K562 (cell line): Measurements from ENCODE around the gene RECQL5. TPM values are rescaled to one million over a fixed set of nuclear protein-coding genes. Genes with fewer than 3 reads are reported as not detected.

Experiments
- ATAC-seq: fragments of 200-7000 bp; cut with Tn5 transposase; 3 replicates; pipeline ENCODE4 v1.9.1; 2020; ENCODE audit warnings: moderate library complexity
- BruUV-seq: library from RNA; stranded (reverse); fragments of 400-500 nt; replicated peaks from 2 replicates; lab custom pipeline; 2021; lab: Mats Ljungman, UMichigan
- CTCF ChIA-PET: fragments of 300-600 bp; formaldehyde crosslinking; extraction: SDS; loops from one replicate; lab custom pipeline; 2021; ENCODE audit warnings: low intra/inter-chr PET ratio; lab: Yijun Ruan, JAX
- POLR2A ChIA-PET: fragments of 300-600, 350-650 bp; sonication (Branson Sonifier 250); formaldehyde crosslinking; extraction: SDS; loops from one replicate; lab custom pipeline; 2021; ENCODE audit warnings: antibody characterized with exemption, inconsistent platforms; lab: Yijun Ruan, JAX
- DNase-seq, 4 experiments: peaks; one replicate each; pipeline versions ENCODE4 v3.0.0 to v3.0.0-alpha.2; 2011 to 2018; ENCODE audit warnings: low spot score in 3 of 4, mixed read lengths in 3 of 4; ENCODE audit errors: extremely low read depth in 1 of 4
- FAIRE-seq: peaks from 2 replicates; lab custom pipeline; 2011; peaks lifted over from hg19 to GRCh38; lab: Jason Lieb, UNC
- H2AFZ ChIP-seq: 2 replicates; pipeline ENCODE4 v1.6.0; 2011; ENCODE audit warnings: low read depth, low read length, control low read depth, inconsistent platforms
- H3K27ac ChIP-seq: fragments of 200-600 bp; 3 replicates; pipeline ENCODE4 v1.8.0; 2011; ENCODE audit warnings: low read depth, mild to moderate bottlenecking, control low read depth, inconsistent platforms, low read length, moderate library complexity, mixed read lengths; ENCODE audit errors: extremely low read depth
- H3K27me3 ChIP-seq, 2 experiments: fragments of 300-600 bp in 1 of 2; 2 replicates in 1 of 2; 3 replicates in 1 of 2; pipeline versions ENCODE4 v1.6.0 to v1.8.0; 2011; ENCODE audit warnings: inconsistent platforms in 2 of 2, low read length in 2 of 2, mild to moderate bottlenecking in 1 of 2, mixed read lengths in 1 of 2, moderate library complexity in 1 of 2; ENCODE audit not compliant: control insufficient read depth in 2 of 2, insufficient read depth in 2 of 2
- H3K36me3 ChIP-seq: fragments of 300-600 bp; 3 replicates; pipeline ENCODE4 v1.8.0; 2011; ENCODE audit warnings: mild to moderate bottlenecking, low read length, inconsistent platforms; ENCODE audit not compliant: control insufficient read depth, insufficient read depth
- H3K4me1 ChIP-seq, 2 experiments: fragments of 200-600 bp in 1 of 2; replicated peaks in 1 of 2; 2 replicates in 1 of 2; 3 replicates in 1 of 2; pipeline versions ENCODE4 v1.5.1 to v1.8.0; 2011; ENCODE audit warnings: inconsistent platforms in 2 of 2, low read length in 2 of 2, mild to moderate bottlenecking in 1 of 2, mixed read lengths in 1 of 2, moderate library complexity in 1 of 2; ENCODE audit not compliant: control insufficient read depth in 2 of 2, insufficient read depth in 2 of 2
- H3K4me2 ChIP-seq: 2 replicates; pipeline ENCODE4 v1.6.1; 2011; ENCODE audit warnings: low read length, control low read depth, inconsistent platforms, mixed read lengths; ENCODE audit not compliant: insufficient read depth
- H3K4me3 ChIP-seq: fragments of 200-600 bp; sonication (generic), shearing (Covaris generic); 2 replicates; pipeline ENCODE4 v1.5.1; 2016; ENCODE audit warnings: control low read depth, inconsistent platforms
- H3K79me2 ChIP-seq: fragments of 200-600 bp; 3 replicates; pipeline ENCODE4 v1.8.0; 2011; ENCODE audit warnings: low read length, inconsistent platforms; ENCODE audit not compliant: control insufficient read depth, insufficient read depth
- H3K9ac ChIP-seq, 2 experiments: 2 replicates each; pipeline versions ENCODE4 v1.6.0 to v1.6.1; 2011; ENCODE audit warnings: low read depth in 2 of 2, low read length in 2 of 2, control low read depth in 1 of 2, inconsistent platforms in 1 of 2, mild to moderate bottlenecking in 1 of 2, mixed read lengths in 1 of 2; ENCODE audit not compliant: insufficient read depth in 1 of 2
- H3K9me1 ChIP-seq: one replicate; pipeline ENCODE4 v1.6.0; 2011; ENCODE audit warnings: inconsistent platforms, mild to moderate bottlenecking, low read length, moderate library complexity; ENCODE audit not compliant: control insufficient read depth, insufficient read depth
- H3K9me3 ChIP-seq: replicated peaks from 2 replicates; pipeline ENCODE4 v1.5.1; 2011; ENCODE audit warnings: low read depth, low read length, inconsistent platforms; ENCODE audit not compliant: control insufficient read depth, insufficient read depth
- H4K20me1 ChIP-seq: replicated peaks from 2 replicates; pipeline ENCODE4 v1.6.1; 2011; ENCODE audit warnings: low read length, inconsistent platforms, mixed read lengths; ENCODE audit not compliant: control insufficient read depth, insufficient read depth
- BCOR ChIP-seq: fragments of 450-650 bp; IDR thresholded peaks from 2 replicates; pipeline ENCODE4 v1.6.1; 2016
- CCNT2 ChIP-seq: IDR thresholded peaks from 2 replicates; pipeline ENCODE4 v1.6.1; 2011; ENCODE audit warnings: borderline replicate concordance, low read depth, mild to moderate bottlenecking, moderate library complexity, mixed read lengths, low read length; ENCODE audit not compliant: insufficient read length; ENCODE audit errors: extremely low read depth
- ETV1 ChIP-seq: fragments of 450-650 bp; conservative IDR thresholded peaks from 2 replicates; pipeline ENCODE4 v1.6.1; 2016; ENCODE audit warnings: missing genetic modification characterization, control low read depth, low read depth, missing compliant biosample characterization
- EZH2 ChIP-seq: IDR thresholded peaks from 2 replicates; pipeline ENCODE4 v1.6.1; 2012; ENCODE audit warnings: low read depth, mild to moderate bottlenecking, inconsistent platforms, low read length, borderline replicate concordance
- ILK ChIP-seq: fragments of 450-650 bp; IDR thresholded peaks from 2 replicates; pipeline ENCODE4 v1.6.1; 2016; ENCODE audit warnings: missing genetic modification characterization, low read depth, mild to moderate bottlenecking, missing compliant biosample characterization, moderate library complexity, borderline replicate concordance
- MTA3 ChIP-seq: fragments of 450-650 bp; formaldehyde crosslinking; IDR thresholded peaks from 2 replicates; pipeline ENCODE4 v1.6.1; 2017; ENCODE audit warnings: mild to moderate bottlenecking, borderline replicate concordance
- NCOA6 ChIP-seq: fragments of 450-650 bp; IDR thresholded peaks from 2 replicates; pipeline ENCODE4 v1.6.1; 2017; ENCODE audit warnings: mild to moderate bottlenecking
- RBM25 ChIP-seq: fragments of 200-400 bp; formaldehyde crosslinking; IDR thresholded peaks from 2 replicates; pipeline ENCODE4 v1.6.1; 2018; ENCODE audit warnings: low read length, low read depth, moderate library complexity; ENCODE audit not compliant: severe bottlenecking
- SMAD3 ChIP-seq: fragments of 450-650 bp; formaldehyde crosslinking; conservative IDR thresholded peaks from 2 replicates; pipeline ENCODE4 v1.4.0; 2020; ENCODE audit warnings: mild to moderate bottlenecking
- TAF7 ChIP-seq: fragments of 450-650 bp; IDR thresholded peaks from 2 replicates; pipeline ENCODE4 v1.6.1; 2016; ENCODE audit warnings: missing genetic modification characterization, missing compliant biosample characterization
- TEAD4 ChIP-seq, 2 experiments: sonication (generic) in 1 of 2; formaldehyde crosslinking in 1 of 2; IDR thresholded peaks; 2 replicates each; pipeline versions ENCODE4 v1.6.1 to v1.8.0; 2012 to 2022; ENCODE audit warnings: borderline replicate concordance in 1 of 2, inconsistent platforms in 1 of 2, low read length in 1 of 2, mild to moderate bottlenecking in 1 of 2, missing genetic modification reagents in 1 of 2
- U2AF1 ChIP-seq: fragments of 200-400 bp; formaldehyde crosslinking; optimal IDR thresholded peaks from 2 replicates; pipeline ENCODE3; 2017; ENCODE audit warnings: mild to moderate bottlenecking, low read depth, low read length, moderate library complexity
- ZNF444 ChIP-seq: fragments of 250-450 bp; sonication (Bioruptor Pico); IDR thresholded peaks from 2 replicates; pipeline ENCODE4 v1.4.0; 2020; ENCODE audit warnings: mild to moderate bottlenecking, moderate library complexity
- WGBS: fragments of 100-300 bp; shearing (Covaris generic); methylation state at CpG from one replicate; pipeline ENCODE4 v1.1.6; 2016; ENCODE audit warnings: low coverage, mixed read lengths; ENCODE audit not compliant: insufficient coverage; ENCODE audit errors: missing lambda C conversion rate; 5-methylcytosine and 5-hydroxymethylcytosine counted together
- in situ Hi-C: fragments of 300-500 bp; cut with MboI; formaldehyde crosslinking; loops from 4 replicates; pipeline ENCODE4 v1.15.0; 2018; ENCODE audit warnings: inconsistent platforms, mixed read lengths
- intact Hi-C: fragments of 100-400 bp; cut with micrococcal nuclease; formaldehyde crosslinking; loops from 2 replicates; pipeline ENCODE4 v1.14.2; 2022
- polyA plus RNA-seq, 8 experiments: library from polyadenylated mRNA; depleted of rRNA in 4 of 8; stranded (reverse) in 5 of 8; unstranded in 3 of 8; fragments of >200 nt; fragmentation: Nextera tagmentation in 2 of 8; fragmentation: Illumina TruSeq in 1 of 8; extraction: Ambion mirVana in 2 of 8; extraction: Trizol in 1 of 8; gene quantifications; 2 replicates each; pipeline versions ENCODE4 v1.2.1 to v1.2.3, GENCODE V29; 2011 to 2014; ENCODE audit warnings: inconsistent platforms in 1 of 8, missing spikeins in 1 of 8
- total RNA-seq, 7 experiments: library from RNA; depleted of rRNA in 6 of 7; stranded (reverse); fragments of >200 nt in 6 of 7; fragmentation: Illumina TruSeq in 2 of 7; extraction: Trizol in 2 of 7; gene quantifications; 2 replicates each; pipeline versions ENCODE4 v1.2.1 to v1.2.3, GENCODE V29; 2011 to 2021; ENCODE audit warnings: low replicate concordance in 1 of 7

The RECQL5 gene
- total and polyA plus RNA-seq, 9 of the 15 experiments (the other 6 are each of a cell fraction or from before 2014, with no cell fraction given), result 4.1 to 34.8 (median 16.4) TPM

DNA sequence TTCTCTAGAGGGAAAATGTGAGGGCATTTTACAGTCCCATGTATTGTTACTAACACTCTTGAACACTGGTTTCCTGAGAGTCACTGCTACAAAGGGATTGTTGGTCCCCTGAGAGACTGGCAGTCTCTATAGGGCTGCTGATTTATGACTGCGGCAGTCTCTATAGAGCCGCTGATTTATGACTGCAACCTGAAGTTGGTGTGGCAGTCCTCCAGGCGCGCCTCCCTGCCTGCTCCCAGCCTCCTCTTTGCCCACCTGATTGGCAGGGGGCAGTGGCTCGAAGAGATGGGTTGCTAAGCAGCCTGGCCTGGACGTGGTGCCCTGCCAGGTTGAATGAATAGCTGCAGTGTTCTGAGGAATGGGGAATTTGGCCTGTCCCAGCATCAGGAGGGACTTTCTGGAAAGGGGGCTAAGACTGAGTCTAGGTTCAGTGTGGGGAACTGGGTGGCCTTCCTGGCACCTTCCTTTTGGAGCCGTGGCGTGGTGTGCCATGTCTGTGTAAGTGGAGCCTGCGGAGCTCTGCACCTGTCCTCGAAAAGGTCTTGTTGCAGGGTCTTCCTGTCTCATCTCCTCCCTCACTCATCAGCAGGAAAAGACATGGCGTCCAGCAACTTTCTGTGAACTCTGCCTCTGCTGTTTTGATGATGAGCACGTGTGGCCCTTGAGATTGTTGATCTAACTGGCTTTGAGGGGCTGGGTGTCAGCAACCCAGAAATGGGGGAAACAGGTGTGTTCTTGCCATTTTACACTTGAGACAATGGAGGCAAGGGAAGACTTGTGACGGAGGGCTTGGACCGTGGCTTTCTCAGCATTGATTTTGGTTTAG, 25.1 kb upstream of the RECQL5 start:
- H3K9ac ChIP-seq, result 0 out of 4 replicates have a peak overlapping the region, but pooled peaks of 1 of the 2 experiments have one; percentile 50
- 92% methylated on average over 14 of the region's 14 CpGs for WGBS
- no peak overlapping the region for H2AFZ ChIP-seq
- no peak overlapping the region for H3K4me3 ChIP-seq
- 0 out of 2 replicates have a peak, but pooled peaks cover 11% of the 10 kb centered on the region for H4K20me1 ChIP-seq
- no TSS peak for BruUV-seq
- H3K79me2 ChIP-seq, result 0 out of 3 replicates have a peak, but pooled peaks cover 13% of the 10 kb centered on the region
- ChIA-PET CTCF (no interaction called here), POLR2A (interaction anchor here (0.6 to 1.4 kb wide), 5 partner anchors 8 to 75 kb away, joined by 3 to 13 read pairs (median 3); a partner anchor contains a TSS)
- H3K27me3 ChIP-seq, result no peaks in the 10 kb centered on the region
- H3K4me1 ChIP-seq, result no peaks in the 10 kb centered on the region; a peak in 1 of 5 replicates
- FAIRE-seq (no peak), ATAC-seq (no peak), DNase-seq (no peak)
- no peak overlapping the region for H3K4me2 ChIP-seq
- H3K9me1 ChIP-seq, result peaks cover 5% of the 10 kb centered on the region
- in situ Hi-C loops (no loop called here), intact Hi-C loops (no loop called here)
- TF ChIP-seq BCOR (no peak), MTA3 (no peak), TEAD4 (IDR thresholded peaks at IDR 0.05; ENCODE audit: low read length) (no peak), TEAD4 (CRISPR knock-in tag; IDR thresholded peaks at IDR 0.05; ENCODE audit: borderline replicate concordance) (no peak), RBM25 (no peak), SMAD3 (CRISPR knock-in tag) (no peak), TAF7 (tag) (no peak), NCOA6 (no peak), CCNT2 (no peak), ETV1 (no peak), ILK (tag) (no peak), U2AF1 (no peak), EZH2 (no peak), ZNF444 (CRISPR knock-in tag) (no peak)
- H3K9me3 ChIP-seq, result no peaks in the 10 kb centered on the region
- H3K27ac ChIP-seq, result no peak overlapping the region
- H3K36me3 ChIP-seq, result peaks cover 73% of the 10 kb centered on the region
